K562 (cell line): ENCODE results near the gene MICOS13. TPM values are rescaled to one million over a fixed set of nuclear protein-coding genes. Genes with fewer than 3 reads are reported as not detected.

Experiments used
- ID3 ChIP-seq, 2 experiments: fragments of 250-450 bp in 1 of 2; fragments of 450-650 bp in 1 of 2; sonication (Bioruptor Pico) in 1 of 2; IDR thresholded peaks; 2 replicates each; pipeline versions ENCODE4 v1.6.1 to v1.8.0; 2016 to 2021; ENCODE audit warnings: mild to moderate bottlenecking in 2 of 2, moderate library complexity in 2 of 2, missing compliant biosample characterization in 1 of 2, missing genetic modification characterization in 1 of 2
- NR4A1 ChIP-seq, 2 experiments: fragments of 250-450 bp in 1 of 2; fragments of 450-650 bp in 1 of 2; sonication (Bioruptor Pico) in 1 of 2; IDR thresholded peaks; 2 replicates each; pipeline versions ENCODE4 v1.4.0 to v1.6.1; 2016 to 2020; ENCODE audit warnings: mild to moderate bottlenecking in 2 of 2, missing compliant biosample characterization in 1 of 2, missing genetic modification characterization in 1 of 2, moderate library complexity in 1 of 2
- POLR2H ChIP-seq: IDR thresholded peaks from 2 replicates; pipeline ENCODE4 v1.6.1; 2016; ENCODE audit warnings: missing genetic modification characterization, low read depth, mild to moderate bottlenecking, control low read depth, missing compliant biosample characterization, moderate library complexity
- RBM25 ChIP-seq: fragments of 200-400 bp; formaldehyde crosslinking; IDR thresholded peaks from 2 replicates; pipeline ENCODE4 v1.6.1; 2018; ENCODE audit warnings: low read length, low read depth, moderate library complexity; ENCODE audit not compliant: severe bottlenecking
- RUNX1 ChIP-seq: sonication (generic); IDR thresholded peaks from 2 replicates; pipeline ENCODE4 v1.6.1; 2016; ENCODE audit warnings: antibody characterized with exemption, low read depth
- SAFB2 ChIP-seq: fragments of 200-400 bp; formaldehyde crosslinking; IDR thresholded peaks from 2 replicates; pipeline ENCODE4 v1.6.1; 2018; ENCODE audit warnings: borderline replicate concordance, low read length, low read depth, moderate library complexity; ENCODE audit not compliant: severe bottlenecking
- SIN3B ChIP-seq: fragments of 450-650 bp; IDR thresholded peaks from 2 replicates; pipeline ENCODE4 v1.6.1; 2017; ENCODE audit warnings: low read depth, mild to moderate bottlenecking, moderate library complexity
- TAF7 ChIP-seq: fragments of 450-650 bp; IDR thresholded peaks from 2 replicates; pipeline ENCODE4 v1.6.1; 2016; ENCODE audit warnings: missing genetic modification characterization, missing compliant biosample characterization
- THAP12 ChIP-seq: fragments of 250-450 bp; sonication (Bioruptor Pico); IDR thresholded peaks from 2 replicates; pipeline ENCODE4 v1.9.0; 2021; ENCODE audit warnings: mild to moderate bottlenecking, inconsistent platforms
- ZBTB33 ChIP-seq: sonication (generic); formaldehyde crosslinking; IDR thresholded peaks from 2 replicates; pipeline ENCODE4 v1.8.1; 2023; ENCODE audit warnings: mild to moderate bottlenecking, missing genetic modification reagents
- ZNF318 ChIP-seq, 2 experiments: fragments of 450-650 bp; IDR thresholded peaks; 2 replicates each; pipeline ENCODE4 v1.6.1; 2016; ENCODE audit warnings: mild to moderate bottlenecking in 2 of 2, borderline replicate concordance in 1 of 2, low read depth in 1 of 2, moderate library complexity in 1 of 2
- polyA plus RNA-seq, 8 experiments: library from polyadenylated mRNA; depleted of rRNA in 4 of 8; stranded (reverse) in 5 of 8; unstranded in 3 of 8; fragments of >200 nt; fragmentation: Nextera tagmentation in 2 of 8; fragmentation: Illumina TruSeq in 1 of 8; extraction: Ambion mirVana in 2 of 8; extraction: Trizol in 1 of 8; gene quantifications; 2 replicates each; pipeline versions ENCODE4 v1.2.1 to v1.2.3, GENCODE V29; 2011 to 2014; ENCODE audit warnings: inconsistent platforms in 1 of 8, missing spikeins in 1 of 8
- total RNA-seq, 7 experiments: library from RNA; depleted of rRNA in 6 of 7; stranded (reverse); fragments of >200 nt in 6 of 7; fragmentation: Illumina TruSeq in 2 of 7; extraction: Trizol in 2 of 7; gene quantifications; 2 replicates each; pipeline versions ENCODE4 v1.2.1 to v1.2.3, GENCODE V29; 2011 to 2021; ENCODE audit warnings: low replicate concordance in 1 of 7

MICOS13 gene
- total and polyA plus RNA-seq, 9 of the 15 experiments (the other 6 are each of a cell fraction or from before 2014, with no cell fraction given), result 15.5 to 220 (median 49.4) TPM

- TF ChIP-seq RUNX1 (no peak), SIN3B (peak; percentile 72), ZNF318 (IDR thresholded peaks at IDR 0.05; ENCODE audit: borderline replicate concordance in 1 of 2, low read depth in 1 of 2) (peak in 1 of 2 experiments; percentile 97; a peak in 2 of 4 replicates), ZBTB33 (CRISPR knock-in tag) (0 out of 2 replicates have a peak, but pooled peaks have one; percentile 34), SAFB2 (no peak), POLR2H (tag) (peak; percentile 96), NR4A1 (CRISPR knock-in tag; IDR thresholded peaks at IDR 0.05) (no peak), NR4A1 (tag; IDR thresholded peaks at IDR 0.05) (0 out of 2 replicates have a peak, but pooled peaks have one; percentile 58), THAP12 (CRISPR knock-in tag) (peak; percentile 93), RBM25 (no peak), ID3 (CRISPR knock-in tag; IDR thresholded peaks at IDR 0.05) (no peak), ID3 (tag; IDR thresholded peaks at IDR 0.05) (peak; percentile 63), TAF7 (tag) (peak; percentile 99)
These were observed 10.0 kb upstream of the MICOS13 start, which contains the start of gene RPL36 (continued) for GRCh38 chr19:5690125-5690954.
